RCC 7860 (cell line): ENCODE measurements around the gene UPK3B.
"Not testable (repeated sequence)": the region's sequence is repeated elsewhere in the genome, so short reads cannot be mapped to it uniquely, and the experiment has no call there.

ENCODE experiments used
- DNase-seq: peaks from one replicate; pipeline ENCODE4 v3.0.0-alpha.2; 2015; ENCODE audit warnings: low spot score
- FAIRE-seq: peaks from 2 replicates; lab custom pipeline; 2012; peaks lifted over from hg19 to GRCh38; lab: Jason Lieb, UNC

The UPK3B gene

GRCh38 chr7:76511911-76512885 lies 1.8 kb downstream of the UPK3B start:
- peak; percentile 88 for FAIRE-seq
- DNase-seq, result not testable (repeated sequence)

GRCh38 chr7:76512941-76513816 lies 2.8 kb downstream of the UPK3B start:
- FAIRE-seq (no peak), DNase-seq (peak; percentile 41)

- DNase-seq, result no peak
- FAIRE-seq, result no peak
These were observed 3.8 kb downstream of the UPK3B start for GRCh38 chr7:76513817-76514799.

GRCh38 chr7:76514926-76515771 lies 4.8 kb downstream of the UPK3B start:
- DNase-seq, result no peak
- no peak for FAIRE-seq

GRCh38 chr7:76515999-76516443 lies 5.7 kb downstream of the UPK3B start:
- FAIRE-seq (no peak), DNase-seq (peak; percentile 49)

GRCh38 chr7:76516932-76517331 lies 6.6 kb downstream of the UPK3B start:
- FAIRE-seq, DNase-seq: not testable (repeated sequence)

GRCh38 chr7:76526183-76526582 lies 15.8 kb downstream of the UPK3B start:
- FAIRE-seq, result peak; percentile 96

GRCh38 chr7:76531643-76532042 lies 21.3 kb downstream of the UPK3B start:
- DNase-seq, FAIRE-seq: not testable (repeated sequence)

More at GRCh38 chr7:76526183-76526582, 15.8 kb downstream of the UPK3B start:
- peak; percentile 32 for DNase-seq

GRCh38 chr7:76543197-76543596 lies 32.8 kb downstream of the UPK3B start, which contains the start of gene SPDYE16:
SPDYE16 (minus strand) TSS chr7:76543297; CDS start chr7:76541459, 1,838 bp downstream.
- DNase-seq, FAIRE-seq: not testable (repeated sequence)

GRCh38 chr7:76549025-76549854 lies 38.9 kb downstream of the UPK3B start:
- peak; percentile 24 for FAIRE-seq
- DNase-seq, result peak; percentile 87

GRCh38 chr7:76549855-76550248 lies 39.5 kb downstream of the UPK3B start:
- DNase-seq, FAIRE-seq: not testable (repeated sequence)

GRCh38 chr7:76551992-76552391 lies 41.6 kb downstream of the UPK3B start:
- FAIRE-seq, DNase-seq: not testable (repeated sequence)

GRCh38 chr7:76559685-76560084 lies 49.3 kb downstream of the UPK3B start:
- not testable (repeated sequence) for DNase-seq, FAIRE-seq

- not testable (repeated sequence) for DNase-seq, FAIRE-seq
These were observed 49.8 kb downstream of the UPK3B start for GRCh38 chr7:76560157-76560556.

GRCh38 chr7:76561342-76561741 lies 51.0 kb downstream of the UPK3B start:
- not testable (repeated sequence) for FAIRE-seq, DNase-seq

- not testable (repeated sequence) for DNase-seq, FAIRE-seq
These were observed 54.6 kb downstream of the UPK3B start for GRCh38 chr7:76565001-76565400.
